T-helper 17 cell (primary cell): ENCODE measurements around the gene TSN. TPM values are rescaled to one million over a fixed set of nuclear protein-coding genes. Genes with fewer than 3 reads are reported as not detected.
A peak's percentile ranks its signal among the peaks of the same experiment; 100 is the strongest.

Experiments used
- ATAC-seq: fragments of 150-1000 bp; cut with Tn5 transposase; 2 replicates; pipeline ENCODE4 v1.10.0; 2021; ENCODE audit warnings: mild to moderate bottlenecking, moderate library complexity
- DNase-seq, 3 donors: peaks; one replicate each; pipeline versions ENCODE4 v3.0.0 to v3.0.0-alpha.2; 2020 to 2021
- H3K9me3 ChIP-seq: one replicate; pipeline ENCODE4 v1.7.0; 2013; ENCODE audit warnings: low read length, mild to moderate bottlenecking; ENCODE audit not compliant: control insufficient read depth, poor library complexity, severe bottlenecking
- H3K27ac Mint-ChIP-seq: one replicate; pipeline ENCODE4 v1.8.0; 2022; ENCODE audit warnings: mild to moderate bottlenecking, moderate library complexity, mixed read lengths
- H3K27me3 Mint-ChIP-seq: one replicate; pipeline ENCODE4 v1.8.0; 2022; ENCODE audit warnings: mixed read lengths
- H3K36me3 Mint-ChIP-seq: one replicate; pipeline ENCODE4 v1.8.0; 2022; ENCODE audit warnings: low read depth, mixed read lengths
- H3K4me1 Mint-ChIP-seq: one replicate; pipeline ENCODE4 v1.8.0; 2022; ENCODE audit warnings: mild to moderate bottlenecking, mixed read lengths
- H3K4me3 Mint-ChIP-seq: one replicate; pipeline ENCODE4 v1.8.0; 2022; ENCODE audit warnings: mild to moderate bottlenecking, moderate library complexity, mixed read lengths
- total RNA-seq, 4 donors: library from RNA in 2 of 4; stranded (reverse) in 2 of 4; gene quantifications; one replicate each; pipeline ENCODE4 v1.2.3 and lab custom pipeline; 2022 to 2026

Gene TSN
- total RNA-seq, 2 donors from 2014 or later: 37.0 to 55.9 TPM

DNA sequence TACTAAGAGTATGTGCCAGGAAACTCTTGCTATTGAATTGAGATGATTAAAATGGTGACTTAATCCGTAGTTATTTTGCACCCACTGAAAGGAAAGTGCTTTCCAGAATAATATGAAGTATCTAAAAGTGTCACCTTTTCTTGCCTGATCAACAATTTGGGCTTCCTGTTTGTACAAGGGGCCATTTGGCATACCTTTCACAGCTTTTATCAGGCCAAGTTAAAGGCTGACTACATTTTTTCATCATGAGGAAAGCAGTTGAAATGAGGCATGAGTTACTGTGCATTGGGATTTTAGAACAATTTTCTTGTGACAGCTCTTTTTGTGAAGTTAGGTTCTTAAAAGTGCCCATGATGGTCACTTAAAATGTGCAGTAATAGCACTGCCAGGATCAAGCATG, 11.2 kb downstream of the TSN start:
- Mint-ChIP-seq H3K27ac (no peak overlapping the region), H3K36me3 (peaks cover 8% of the 10 kb centered on the region)

DNA sequence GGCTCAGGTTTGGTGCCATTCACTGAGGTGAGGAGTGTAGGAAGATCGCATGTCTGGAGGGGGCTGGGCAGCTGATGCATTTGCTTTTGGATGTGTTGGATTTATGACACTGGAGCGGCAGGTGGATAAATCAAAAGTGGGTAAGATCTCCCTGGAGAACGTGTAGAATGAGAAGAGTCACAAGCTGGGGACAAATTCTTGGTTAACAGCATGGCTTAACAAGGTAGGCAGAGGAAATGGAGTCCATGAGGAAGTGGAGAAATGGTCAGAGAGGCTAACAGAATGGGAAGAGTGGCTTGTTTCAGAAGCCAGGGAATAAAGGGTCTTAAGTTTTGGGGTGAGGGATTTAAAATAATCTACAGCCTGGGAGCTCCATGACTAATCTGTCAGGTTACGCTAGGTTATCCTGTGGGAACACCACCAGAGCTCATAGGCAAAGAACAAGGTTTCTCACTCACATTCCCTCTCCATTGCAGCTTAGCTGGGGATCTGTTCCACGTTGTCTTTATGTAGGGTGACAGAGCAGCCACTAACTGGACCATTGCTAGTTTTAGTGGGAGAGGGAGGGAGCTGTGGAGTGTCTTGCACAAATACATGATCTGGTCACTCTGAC, 12.8 kb downstream of the TSN start:
- H3K9me3 ChIP-seq: no peaks in the 10 kb centered on the region
- Mint-ChIP-seq H3K36me3 (peaks cover 8% of the 10 kb centered on the region), H3K4me3 (no peak overlapping the region), H3K27ac (peak overlapping the region; percentile 27), H3K4me1 (peaks cover 7% of the 10 kb centered on the region), H3K27me3 (no peaks in the 10 kb centered on the region)
- DNase-seq (no peak), ATAC-seq (no peak)

More for the DNA sequence above, 11.2 kb downstream of the TSN start:
- no peak for DNase-seq
- H3K27me3 Mint-ChIP-seq: no peaks in the 10 kb centered on the region
- ATAC-seq: no peak
- peaks cover 7% of the 10 kb centered on the region for H3K4me1 Mint-ChIP-seq
- no peaks in the 10 kb centered on the region for H3K9me3 ChIP-seq
- H3K4me3 Mint-ChIP-seq: no peak overlapping the region

DNA sequence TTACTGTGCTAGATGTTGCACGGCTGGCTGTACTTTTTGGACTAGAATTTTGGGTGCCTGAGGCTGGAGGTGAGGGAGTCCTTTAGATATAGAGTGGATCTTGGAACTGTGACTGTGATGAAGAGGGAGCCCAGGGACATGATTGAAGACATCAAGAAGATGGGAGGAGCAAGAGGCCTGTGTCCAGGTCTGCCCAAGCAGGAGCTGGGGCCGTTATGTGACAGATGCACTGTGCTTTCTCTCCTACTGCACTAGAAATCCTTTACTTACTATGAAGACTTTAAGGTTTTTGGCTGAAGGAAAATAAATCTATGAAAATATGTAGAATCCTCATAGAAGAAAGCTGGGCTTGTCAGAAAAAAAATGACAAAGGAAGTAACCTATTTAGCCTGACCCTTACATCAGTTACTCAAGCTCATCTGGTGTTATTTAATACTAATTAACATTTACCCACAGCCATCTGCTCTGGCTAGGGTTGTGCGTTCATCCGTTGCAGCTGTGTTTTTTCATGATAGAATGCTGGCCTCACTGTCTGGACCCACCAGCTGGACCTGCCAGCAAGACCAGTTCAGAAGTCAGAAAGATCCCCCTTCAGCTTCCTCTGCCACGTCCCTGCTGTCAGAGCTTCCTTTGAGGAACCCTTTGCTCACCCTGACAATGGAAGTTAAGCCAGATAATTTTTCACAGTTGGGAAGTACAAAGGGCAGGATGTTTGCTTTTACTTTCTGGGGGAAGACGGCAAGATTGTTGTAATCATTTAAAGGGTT, 16.7 kb downstream of the TSN start:
- DNase-seq (no peak), ATAC-seq (no peak)
- Mint-ChIP-seq H3K27ac (peak overlapping the region; percentile 59), H3K4me3 (no peak overlapping the region), H3K36me3 (peaks cover 5% of the 10 kb centered on the region), H3K4me1 (peaks cover 12% of the 10 kb centered on the region), H3K27me3 (no peaks in the 10 kb centered on the region)
- H3K9me3 ChIP-seq: no peaks in the 10 kb centered on the region

DNA sequence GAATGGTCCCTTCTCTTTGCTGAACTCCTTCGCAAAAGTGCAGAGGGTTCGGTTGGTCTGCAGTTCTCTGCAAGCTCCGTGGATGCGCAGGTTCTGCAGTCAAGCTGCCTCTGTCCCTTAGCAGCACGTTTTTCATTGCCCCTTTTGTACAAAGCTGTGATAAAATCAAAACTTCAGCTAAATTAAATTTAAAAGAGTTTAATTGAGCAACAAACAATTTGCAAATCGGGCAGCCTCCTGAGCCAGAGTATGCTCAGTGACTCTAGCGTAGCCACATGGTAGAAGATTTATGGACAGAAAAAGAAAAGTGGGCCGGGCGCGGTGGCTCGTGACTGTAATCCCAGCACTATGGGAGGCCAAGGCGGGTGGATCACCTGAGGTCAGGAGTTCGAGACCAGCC, 18.8 kb downstream of the TSN start:
- no peak overlapping the region for H3K27ac Mint-ChIP-seq
- ATAC-seq: no peak
- H3K4me3 Mint-ChIP-seq: no peak overlapping the region

DNA sequence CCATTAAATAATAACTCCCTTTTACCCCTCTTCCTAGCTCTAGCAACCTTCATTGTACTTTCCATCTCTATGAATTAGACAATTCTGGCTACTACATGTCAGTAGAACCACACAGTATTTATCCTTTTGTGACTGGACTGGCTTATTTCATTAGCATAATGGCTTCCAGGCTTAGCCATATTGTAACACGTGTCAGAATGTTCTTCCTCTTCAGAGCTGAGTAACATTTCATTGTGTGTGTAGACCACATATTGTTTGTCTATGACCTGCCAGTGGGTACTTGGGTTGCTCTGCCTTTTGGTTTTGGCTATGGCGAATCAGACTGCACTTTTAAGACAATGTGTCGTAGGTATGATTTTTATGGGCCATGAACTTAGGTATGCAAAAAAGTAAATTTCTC, 20.9 kb downstream of the TSN start:
- Mint-ChIP-seq H3K36me3 (no peaks in the 10 kb centered on the region), H3K27me3 (no peaks in the 10 kb centered on the region), H3K4me1 (peaks cover 8% of the 10 kb centered on the region), H3K27ac (no peak overlapping the region), H3K4me3 (no peak overlapping the region)
- H3K9me3 ChIP-seq: no peaks in the 10 kb centered on the region
- DNase-seq (no peak), ATAC-seq (no peak)

More for the DNA sequence above, 18.8 kb downstream of the TSN start:
- H3K4me1 Mint-ChIP-seq: peaks cover 10% of the 10 kb centered on the region
- no peaks in the 10 kb centered on the region for H3K9me3 ChIP-seq
- DNase-seq: no peak
- H3K36me3 Mint-ChIP-seq: no peaks in the 10 kb centered on the region
- H3K27me3 Mint-ChIP-seq: no peaks in the 10 kb centered on the region

DNA sequence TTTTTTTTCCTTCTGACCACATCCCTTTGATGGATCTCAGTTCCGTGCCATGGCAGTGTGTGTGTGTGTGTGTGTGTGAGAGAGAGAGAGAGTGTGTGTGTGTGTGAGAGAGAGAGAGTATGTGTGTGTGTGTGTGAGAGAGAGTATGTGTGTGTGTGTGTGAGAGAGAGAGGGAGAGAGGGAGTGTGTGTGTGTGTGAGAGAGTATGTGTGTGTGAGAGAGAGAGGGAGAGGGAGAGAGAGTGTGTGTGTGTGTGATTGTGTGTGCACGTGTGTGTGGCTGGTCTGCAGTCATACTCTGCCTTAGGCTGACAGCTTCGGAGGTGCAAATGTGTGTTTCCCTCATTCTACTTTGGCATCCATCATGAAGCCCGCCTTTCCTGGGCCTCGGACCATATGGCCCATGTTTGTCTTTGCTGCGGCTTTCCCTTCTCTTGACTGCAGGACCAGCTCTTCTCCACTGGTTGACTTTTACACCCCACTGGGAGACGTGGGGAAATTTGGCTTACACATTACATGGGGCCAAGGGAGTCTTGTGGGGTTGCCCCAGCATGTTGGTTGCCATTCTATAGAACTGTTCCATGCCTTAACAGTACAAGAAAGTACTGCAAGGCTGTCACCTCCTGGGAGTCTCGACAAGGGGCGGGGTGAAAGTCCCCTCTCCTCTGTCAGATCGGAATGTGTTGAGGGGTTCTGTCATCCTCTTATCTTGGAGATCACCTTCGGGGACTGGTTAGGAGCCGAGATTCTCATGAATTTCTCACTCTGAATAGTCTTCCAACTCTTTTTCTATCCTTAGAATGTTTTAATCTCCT, 21.6 kb downstream of the TSN start:
- Mint-ChIP-seq H3K4me1 (peaks cover 5% of the 10 kb centered on the region), H3K36me3 (no peaks in the 10 kb centered on the region), H3K27me3 (no peaks in the 10 kb centered on the region), H3K4me3 (no peak overlapping the region), H3K27ac (no peak overlapping the region)
- no peak for ATAC-seq
- H3K9me3 ChIP-seq: no peaks in the 10 kb centered on the region
- DNase-seq: no peak

DNA sequence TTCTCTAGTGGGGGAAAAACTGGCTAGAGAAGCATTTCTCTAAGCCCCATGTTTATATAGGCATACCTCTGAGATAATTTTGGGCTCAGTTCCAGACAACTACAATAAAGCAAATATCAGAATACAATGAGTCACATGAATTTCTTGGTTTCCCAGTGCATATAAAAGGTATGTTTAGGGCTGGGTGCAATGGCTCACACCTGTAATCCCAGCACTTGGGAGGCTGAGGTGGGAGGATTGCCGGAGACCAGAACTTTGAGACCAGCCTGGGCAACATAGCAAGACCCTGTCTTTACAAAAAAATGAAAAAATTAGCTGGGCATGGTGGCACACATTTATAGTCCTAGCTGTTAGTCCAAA, 22.2 kb downstream of the TSN start:
- Mint-ChIP-seq H3K27me3 (no peaks in the 10 kb centered on the region), H3K4me3 (no peak overlapping the region), H3K36me3 (no peaks in the 10 kb centered on the region), H3K4me1 (peaks cover 5% of the 10 kb centered on the region), H3K27ac (no peak overlapping the region)
- H3K9me3 ChIP-seq: no peaks in the 10 kb centered on the region
- ATAC-seq (no peak), DNase-seq (no peak)

DNA sequence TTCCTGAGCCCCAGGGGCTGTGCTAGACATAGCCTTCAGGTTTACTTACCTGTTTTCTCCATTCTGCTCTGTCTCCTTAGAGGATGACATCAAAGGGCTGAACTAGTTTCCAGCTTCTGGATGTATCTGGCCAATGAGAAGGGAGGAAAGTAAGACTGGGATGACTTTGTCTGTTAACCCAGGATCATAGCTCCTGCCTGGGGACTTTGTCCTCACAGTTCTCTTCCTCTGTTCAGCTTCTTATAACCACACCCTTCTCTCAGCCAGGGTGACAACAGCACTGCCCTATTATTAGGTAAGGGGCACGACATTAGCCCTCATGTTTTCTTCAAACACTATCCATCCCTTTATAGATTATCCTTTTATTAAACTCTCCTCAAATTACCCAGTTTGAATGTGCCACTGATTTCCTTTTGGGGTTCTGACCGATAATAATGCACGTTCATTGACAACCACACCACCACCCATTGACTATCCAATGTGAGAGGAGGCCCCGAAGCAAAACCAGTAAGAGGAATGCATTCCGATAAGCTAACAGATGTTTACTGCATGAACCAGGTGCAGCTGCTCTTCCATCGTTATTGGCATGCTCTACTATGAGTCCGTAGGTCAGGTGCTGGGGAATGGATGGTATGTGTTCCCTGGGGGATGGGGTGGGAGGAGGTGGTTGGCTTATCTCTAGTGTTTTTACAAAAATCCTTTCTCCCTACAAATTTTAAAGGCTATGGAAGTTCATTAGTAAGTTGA, 23.5 kb downstream of the TSN start:
- no peak for DNase-seq
- H3K27me3 Mint-ChIP-seq: no peaks in the 10 kb centered on the region
- peaks cover 5% of the 10 kb centered on the region for H3K4me1 Mint-ChIP-seq
- H3K27ac Mint-ChIP-seq: no peak overlapping the region
- ATAC-seq: no peak
- no peaks in the 10 kb centered on the region for H3K9me3 ChIP-seq
- no peak overlapping the region for H3K4me3 Mint-ChIP-seq
- H3K36me3 Mint-ChIP-seq: no peaks in the 10 kb centered on the region

DNA sequence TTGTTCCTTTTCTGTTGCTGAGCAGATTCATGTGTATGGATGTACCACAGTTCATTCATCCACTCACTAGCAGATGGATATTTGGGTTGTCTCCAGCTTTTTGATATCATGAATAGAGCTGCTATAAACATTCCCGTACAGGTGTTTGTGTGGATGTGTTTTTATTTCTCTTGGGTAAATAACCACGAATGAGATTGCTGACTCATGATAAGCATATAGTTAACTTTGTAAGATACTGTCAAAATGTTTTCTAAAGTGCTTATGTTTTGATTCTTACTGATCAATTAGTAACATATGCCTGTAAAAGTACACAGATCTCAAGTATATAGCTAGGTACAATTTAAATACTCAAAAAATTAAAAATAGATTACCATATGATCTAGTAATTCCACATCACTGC, 27.7 kb downstream of the TSN start:
- ATAC-seq (no peak), DNase-seq (no peak)
- no peak overlapping the region for H3K4me3 Mint-ChIP-seq
- no peaks in the 10 kb centered on the region for H3K4me1 Mint-ChIP-seq
- H3K36me3 Mint-ChIP-seq: no peaks in the 10 kb centered on the region
- no peaks in the 10 kb centered on the region for H3K9me3 ChIP-seq
- peaks cover 13% of the 10 kb centered on the region for H3K27me3 Mint-ChIP-seq
- no peak overlapping the region for H3K27ac Mint-ChIP-seq

DNA sequence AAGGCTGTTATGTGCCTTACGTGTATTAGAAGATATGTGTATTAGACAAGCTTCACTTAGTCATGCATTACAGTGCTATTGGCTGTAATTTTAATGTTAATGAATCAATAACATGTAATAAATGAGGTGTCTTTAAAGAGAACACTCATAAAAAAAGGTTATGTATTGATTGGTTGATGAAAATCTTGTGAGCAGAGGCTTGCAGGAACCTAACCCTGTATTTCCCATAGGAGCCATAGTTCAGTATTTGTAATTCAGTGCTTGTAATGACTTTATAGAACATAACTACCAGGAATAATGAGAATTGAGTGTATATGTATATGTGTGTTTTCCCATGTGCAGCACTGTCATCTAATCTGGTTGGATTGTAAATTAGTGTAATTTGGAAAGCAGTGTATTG, 33.2 kb downstream of the TSN start:
- no peak for DNase-seq
- peaks cover 42% of the 10 kb centered on the region for H3K27me3 Mint-ChIP-seq
- ATAC-seq: no peak
- peaks cover 2% of the 10 kb centered on the region for H3K4me1 Mint-ChIP-seq
- no peak overlapping the region for H3K4me3 Mint-ChIP-seq
- H3K9me3 ChIP-seq: peaks cover 3% of the 10 kb centered on the region
- no peaks in the 10 kb centered on the region for H3K36me3 Mint-ChIP-seq
- no peak overlapping the region for H3K27ac Mint-ChIP-seq

DNA sequence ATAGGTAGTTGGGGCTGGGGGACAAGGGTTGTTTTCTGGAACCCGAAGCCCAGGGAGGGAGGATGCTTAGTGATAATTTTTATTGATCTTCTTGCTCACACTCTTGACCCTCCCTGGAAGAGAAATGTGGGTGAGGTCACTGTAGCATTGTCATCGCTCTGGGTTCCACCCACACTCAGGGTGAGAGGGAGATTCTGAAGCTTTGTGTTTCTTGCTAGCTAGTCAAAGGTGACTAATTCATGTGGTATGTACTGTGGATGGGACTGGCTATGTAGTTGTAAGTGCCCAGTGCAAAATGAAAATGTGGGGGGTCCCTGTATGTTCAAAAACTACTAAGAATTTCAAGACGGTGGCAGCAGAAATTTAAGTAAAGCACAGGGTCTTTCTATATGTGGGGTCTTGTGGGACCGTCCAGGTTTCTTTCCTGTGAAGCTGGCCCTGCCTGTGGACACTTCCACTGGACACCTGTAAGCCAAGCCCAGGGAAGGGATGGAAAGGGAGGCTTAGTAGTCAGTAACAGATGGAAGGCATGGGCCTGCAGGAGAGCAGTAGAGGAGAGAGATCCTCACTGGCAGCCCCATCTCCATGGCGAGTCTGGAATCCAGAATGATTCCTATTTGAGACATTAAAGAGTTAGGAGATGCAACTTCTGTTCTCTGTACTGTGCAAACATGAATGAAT, 35.0 kb downstream of the TSN start:
- Mint-ChIP-seq H3K4me1 (peaks cover 2% of the 10 kb centered on the region), H3K27ac (no peak overlapping the region), H3K4me3 (no peak overlapping the region), H3K27me3 (peaks cover 52% of the 10 kb centered on the region), H3K36me3 (no peaks in the 10 kb centered on the region)
- DNase-seq (no peak), ATAC-seq (no peak)
- peaks cover 3% of the 10 kb centered on the region for H3K9me3 ChIP-seq

DNA sequence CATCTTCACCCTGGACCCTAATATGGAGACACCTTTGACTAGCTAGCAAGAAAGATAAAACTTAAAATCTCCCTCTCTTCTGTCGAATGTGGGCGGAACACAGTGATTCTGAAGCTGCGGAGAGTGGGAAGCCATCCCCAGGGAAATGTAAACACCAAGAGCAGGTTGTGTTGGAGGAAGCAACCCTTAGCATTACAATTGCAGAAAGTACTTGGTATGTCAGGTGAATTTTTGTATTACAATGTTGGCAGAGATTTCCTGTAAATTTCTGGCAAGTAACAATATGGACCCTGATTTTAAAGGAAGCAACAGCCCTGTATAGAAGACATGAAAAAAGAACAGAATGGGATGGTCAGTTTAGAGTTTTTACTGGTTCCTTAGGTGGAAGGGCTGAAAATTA, 35.8 kb downstream of the TSN start:
- Mint-ChIP-seq H3K4me1 (peaks cover 2% of the 10 kb centered on the region), H3K27me3 (peaks cover 50% of the 10 kb centered on the region), H3K36me3 (no peaks in the 10 kb centered on the region), H3K27ac (no peak overlapping the region), H3K4me3 (no peak overlapping the region)
- DNase-seq (no peak), ATAC-seq (no peak)
- peaks cover 3% of the 10 kb centered on the region for H3K9me3 ChIP-seq
